Activated CD4-positive, CD25-positive, alpha-beta regulatory T cell treated with anti-CD3 and anti-CD28 coated beads, Interleukin-2, amount 50 U/mL, for 24 hours (primary cell): Measurements from ENCODE around the gene ERC1.
A peak's percentile ranks its signal among the peaks of the same experiment; 100 is the strongest.

ENCODE experiments used
- ATAC-seq, 2 donors: fragments of 150-1000 bp; cut with Tn5 transposase; one replicate each; pipeline ENCODE4 v1.10.0; 2021; ENCODE audit warnings: mild to moderate bottlenecking in 1 of 2, moderate library complexity in 1 of 2

Gene ERC1

DNA sequence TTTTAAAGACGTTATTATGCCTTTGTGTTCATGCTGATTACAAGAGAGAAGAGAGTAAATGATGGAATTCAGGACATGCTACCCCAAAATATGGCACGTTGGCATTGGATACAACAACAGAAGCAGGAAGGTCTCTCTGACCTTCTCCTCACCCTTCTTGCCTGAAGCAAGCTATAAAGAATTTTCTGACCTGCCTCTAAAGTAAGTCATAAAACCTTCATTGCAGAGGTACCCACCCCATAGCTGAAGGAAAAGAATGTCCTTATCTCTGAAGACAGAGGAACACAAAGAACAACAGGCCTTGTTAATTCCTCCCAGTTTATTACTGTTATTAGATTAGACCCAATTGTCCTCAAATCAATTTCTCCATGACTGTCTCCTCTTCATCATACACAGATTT lies 427.1 kb downstream of the ERC1 start:
- no peak for ATAC-seq

DNA sequence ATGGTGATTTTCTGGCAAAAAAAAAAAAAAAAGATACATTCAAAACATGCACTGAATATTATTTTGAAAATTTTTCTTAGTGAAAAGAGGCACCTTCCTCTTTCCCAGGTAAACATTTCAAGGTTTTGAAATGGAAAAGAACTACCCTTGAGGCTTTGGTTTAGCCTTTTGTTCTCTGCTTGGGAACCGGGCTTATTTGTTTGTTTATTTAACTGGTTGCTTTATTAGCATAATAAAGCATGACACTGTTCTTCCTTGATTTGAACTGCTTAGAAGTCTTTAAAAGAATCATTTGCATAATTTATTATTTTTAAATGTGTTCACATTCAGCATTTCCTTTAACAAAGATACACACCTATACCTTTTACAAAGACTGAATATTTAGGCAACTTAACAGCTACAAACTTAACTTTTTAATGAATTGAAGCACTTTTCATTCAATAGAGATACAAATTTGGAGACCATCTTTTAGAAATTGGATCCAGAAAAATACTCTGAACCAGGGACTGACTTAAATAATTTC lies 428.9 kb downstream of the ERC1 start:
- ATAC-seq, result no peak

DNA sequence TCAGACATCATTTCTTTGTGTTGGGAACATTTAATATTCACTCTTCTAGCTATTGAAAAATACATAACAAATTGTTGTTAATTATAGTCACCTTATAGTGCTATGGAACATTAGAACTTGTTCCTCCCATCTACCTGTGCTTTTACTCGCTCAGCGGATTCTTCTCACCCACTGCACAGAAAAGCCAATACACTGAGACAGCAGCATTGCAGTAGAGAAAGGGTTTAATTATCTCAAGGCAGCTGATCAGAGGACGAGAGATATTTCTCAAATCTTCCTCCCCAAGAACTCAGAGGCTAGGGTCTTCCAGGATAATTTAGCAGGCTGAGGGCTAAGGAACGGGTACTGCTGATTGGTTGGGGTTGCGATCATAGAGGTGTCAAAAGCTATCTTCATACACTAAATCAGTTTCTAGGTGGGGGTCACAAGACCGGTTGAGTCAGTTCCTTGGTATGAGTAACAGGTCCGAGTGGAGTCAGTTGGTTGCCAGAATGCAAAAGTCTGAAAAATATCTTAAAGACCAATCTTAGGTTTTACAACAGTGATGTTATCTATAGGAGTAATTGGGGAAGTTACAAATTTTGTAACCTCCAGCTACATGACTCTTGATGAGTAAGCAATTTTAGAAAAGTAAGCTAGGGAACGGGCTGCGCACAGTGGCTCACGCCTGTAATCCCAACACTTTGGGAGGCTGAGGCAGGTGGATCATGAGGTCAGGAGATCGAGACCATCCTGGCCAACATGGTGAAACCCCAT lies 430.2 kb downstream of the ERC1 start:
- ATAC-seq, result no peak

DNA sequence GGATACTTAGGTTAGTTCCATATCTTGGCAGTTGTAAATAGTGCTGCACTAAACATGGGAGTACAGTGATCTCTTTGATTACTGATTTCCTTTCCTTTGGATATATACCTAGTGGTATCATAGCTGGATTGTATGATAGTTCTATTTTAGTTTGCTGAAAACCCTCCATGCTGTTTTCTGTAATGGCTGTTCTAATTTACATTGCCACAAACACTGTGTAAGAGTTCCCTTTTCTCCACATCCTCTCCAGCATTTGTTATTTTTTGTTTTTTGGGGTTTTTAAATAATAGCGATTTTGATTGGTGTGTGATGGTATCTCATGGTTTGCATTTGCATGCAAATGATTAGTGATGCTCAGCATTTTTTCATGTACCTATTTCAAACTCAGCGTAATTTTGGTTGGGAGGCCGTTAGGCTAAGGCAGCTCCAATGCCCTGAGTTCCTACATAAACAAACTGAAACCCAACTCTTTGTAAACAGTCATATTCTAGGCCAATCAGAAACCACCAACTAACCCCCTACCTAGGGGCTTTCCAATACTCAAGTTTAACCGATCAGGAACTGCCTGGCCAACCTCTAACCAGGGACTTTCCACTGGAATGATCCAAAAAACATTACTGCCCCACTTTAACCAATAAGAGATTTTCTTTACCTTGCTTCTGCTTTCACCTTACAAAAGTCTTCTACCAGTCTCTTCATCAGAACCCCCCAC lies 431.7 kb downstream of the ERC1 start:
- peak; percentile 63 to 67 for ATAC-seq

DNA sequence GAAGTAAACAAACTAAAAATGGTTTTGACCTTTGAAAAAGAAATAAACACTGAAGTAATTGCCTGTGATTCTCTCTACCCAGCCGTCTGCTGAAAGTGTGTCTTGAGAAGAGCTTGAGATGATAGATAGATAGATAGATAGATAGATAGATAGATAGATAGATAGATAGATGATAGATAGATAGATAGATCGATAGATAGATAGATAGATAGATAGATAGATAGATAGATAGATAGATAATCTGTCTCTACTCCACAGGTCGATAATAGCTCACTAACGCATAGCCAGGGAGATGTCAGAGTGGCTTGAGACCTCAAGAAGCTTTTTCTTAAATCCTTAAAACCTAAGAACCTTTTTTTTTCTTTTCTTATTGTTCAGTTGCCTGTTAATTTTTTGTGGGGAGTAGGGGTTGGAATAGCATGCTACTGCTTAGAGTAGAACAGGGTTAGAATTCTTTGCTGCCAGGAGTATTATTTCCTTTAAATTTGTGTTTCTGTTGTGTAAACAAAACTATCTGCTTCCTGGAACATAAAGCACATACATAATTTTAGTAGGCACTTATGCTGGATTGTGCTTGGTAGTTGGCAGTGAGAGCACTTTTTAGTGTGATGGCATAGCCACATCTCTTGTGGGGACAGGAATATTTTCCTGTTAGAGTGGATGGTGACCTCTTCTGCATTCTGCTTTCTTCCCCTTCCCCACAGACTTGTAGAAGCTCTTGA lies 433.8 kb downstream of the ERC1 start:
- no peak for ATAC-seq

DNA sequence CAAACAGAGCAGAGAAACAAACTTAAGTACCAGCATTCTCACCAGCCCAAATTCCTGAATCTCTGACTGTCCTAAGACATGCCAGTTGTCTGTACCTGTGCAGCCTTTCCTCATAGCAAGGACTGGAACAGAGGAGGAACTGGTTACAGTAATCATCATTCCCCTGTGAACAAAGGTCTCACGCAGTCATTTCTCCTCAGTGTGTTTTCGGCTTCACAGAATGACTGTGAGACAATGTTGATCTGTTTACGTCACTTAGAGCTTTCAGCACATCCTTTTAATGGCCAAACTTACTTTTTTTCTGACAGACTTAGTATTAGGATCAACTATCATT lies 434.3 kb downstream of the ERC1 start:
- no peak for ATAC-seq

DNA sequence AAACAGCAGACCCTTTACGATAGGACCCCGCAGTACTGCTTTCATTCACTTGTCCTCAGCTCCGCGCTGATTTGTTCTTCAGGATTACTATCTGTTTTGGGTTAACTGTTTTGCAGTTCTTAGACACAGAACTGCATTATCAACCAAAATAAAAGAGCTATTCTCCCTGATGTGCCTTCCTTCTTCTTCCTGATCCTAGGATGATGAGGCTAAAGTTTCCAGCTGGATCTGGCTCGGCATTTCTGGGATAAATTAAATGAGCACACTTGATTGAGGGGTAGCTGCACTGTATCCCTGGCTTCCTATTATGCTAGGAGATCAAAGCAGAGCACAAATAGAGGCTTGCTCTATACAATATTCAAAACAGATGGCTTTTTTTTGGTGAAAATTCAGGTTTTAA lies 437.6 kb downstream of the ERC1 start:
- no peak for ATAC-seq

DNA sequence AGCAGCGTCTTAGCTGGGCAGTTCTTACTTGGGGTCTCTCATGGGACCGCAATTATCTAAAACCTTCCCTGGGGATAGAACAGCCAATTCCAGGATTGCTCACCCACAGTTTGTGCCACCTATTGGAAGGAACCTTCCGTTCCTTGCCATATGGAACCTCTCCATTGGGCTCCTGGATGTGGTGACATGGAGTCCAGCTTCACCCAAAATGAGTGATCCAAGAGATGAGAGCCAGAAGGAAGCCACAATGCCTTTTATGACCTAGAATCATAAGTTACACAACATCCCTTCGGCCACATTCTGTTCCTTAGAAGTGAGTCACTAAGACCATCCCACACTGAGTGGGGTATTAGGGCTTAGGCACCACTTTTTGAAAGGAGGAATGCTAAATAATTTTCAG lies 439.0 kb downstream of the ERC1 start:
- no peak for ATAC-seq

DNA sequence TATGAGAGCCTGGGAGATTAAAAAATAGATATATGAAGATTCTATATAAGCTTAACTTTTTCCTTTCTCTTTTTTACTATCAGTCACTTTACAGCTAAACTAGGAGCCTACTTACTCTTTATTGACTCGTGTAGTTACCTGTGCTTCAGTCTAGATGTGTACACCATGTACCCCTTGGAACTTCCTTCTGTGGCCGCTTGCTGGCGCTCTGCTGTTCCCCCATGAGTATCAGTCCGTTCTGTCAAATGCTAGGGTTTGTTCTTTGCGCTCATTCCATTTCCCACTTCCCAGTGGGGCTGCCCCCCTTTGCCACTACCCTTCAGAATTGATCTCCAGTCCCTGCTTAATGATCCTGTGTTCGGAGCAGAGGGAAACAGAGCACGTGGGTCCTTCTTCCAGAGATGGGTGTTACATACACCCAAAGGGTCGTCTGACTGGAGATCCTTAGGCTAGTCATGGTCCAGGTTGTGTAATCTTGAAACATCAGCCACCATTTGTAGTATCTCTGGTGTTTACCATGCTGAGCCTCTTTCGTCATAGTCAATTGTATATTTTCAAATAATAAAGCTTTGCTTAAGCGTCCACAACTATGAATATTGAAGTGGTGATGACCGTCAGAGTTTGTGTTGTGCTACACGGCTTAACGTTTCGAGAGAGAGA lies 443.4 kb downstream of the ERC1 start:
- no peak for ATAC-seq

DNA sequence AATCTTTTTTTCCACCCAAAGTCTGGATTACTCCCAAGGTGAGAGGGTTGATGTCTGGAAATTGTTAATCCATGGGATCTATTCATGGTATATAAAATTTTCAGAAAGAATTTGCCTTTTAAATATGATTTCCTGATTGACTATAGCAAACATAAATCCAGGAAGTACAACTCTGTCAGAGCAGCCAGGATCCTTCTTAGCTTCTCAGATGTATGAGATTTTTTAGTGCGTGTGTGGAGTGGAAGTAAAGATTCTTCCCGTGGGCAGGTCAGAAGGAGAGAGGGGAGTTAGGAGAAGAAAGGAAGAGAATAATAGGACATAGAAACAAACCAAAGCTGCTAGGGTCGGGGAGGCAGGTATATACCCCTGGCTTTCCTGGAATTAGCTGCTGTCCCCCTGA lies 444.0 kb downstream of the ERC1 start:
- ATAC-seq, result no peak

DNA sequence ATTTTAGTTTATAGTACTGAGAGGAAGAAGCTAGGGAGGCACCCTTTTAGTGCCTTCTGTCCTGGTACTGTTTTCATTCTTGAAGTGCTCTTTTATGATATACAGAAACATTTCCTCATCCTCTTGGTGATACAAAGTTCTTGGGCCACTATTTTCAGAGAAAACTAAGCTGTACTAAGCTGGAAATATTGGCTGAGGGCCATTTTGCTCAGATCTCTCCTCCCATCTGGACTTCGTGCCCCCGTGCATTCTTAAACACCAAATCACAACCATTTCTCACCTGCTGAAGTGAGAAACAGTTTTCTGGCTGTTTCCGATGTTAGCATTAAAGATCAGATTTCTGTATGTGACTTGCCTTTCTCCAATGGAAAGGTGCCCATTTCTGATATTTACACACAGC lies 444.4 kb downstream of the ERC1 start:
- ATAC-seq, result no peak

DNA sequence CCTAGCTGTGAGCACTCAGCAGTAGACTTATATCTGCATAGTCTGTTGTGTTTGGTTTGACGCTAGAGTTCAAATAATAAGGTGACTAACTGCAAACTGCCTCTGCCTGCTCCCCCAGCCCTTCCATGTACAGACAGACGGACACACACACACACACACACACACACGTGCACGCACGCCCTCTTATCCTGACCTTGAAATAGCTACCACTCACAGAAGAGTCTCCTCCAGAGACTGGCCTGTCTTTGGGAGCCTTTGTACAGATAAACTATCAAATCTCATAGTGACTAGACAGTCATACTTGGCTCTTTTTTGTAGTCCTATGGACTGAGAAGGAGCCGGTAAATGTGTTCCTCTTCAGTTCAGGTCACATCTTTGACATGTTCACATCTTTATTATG lies 445.0 kb downstream of the ERC1 start:
- no peak for ATAC-seq

DNA sequence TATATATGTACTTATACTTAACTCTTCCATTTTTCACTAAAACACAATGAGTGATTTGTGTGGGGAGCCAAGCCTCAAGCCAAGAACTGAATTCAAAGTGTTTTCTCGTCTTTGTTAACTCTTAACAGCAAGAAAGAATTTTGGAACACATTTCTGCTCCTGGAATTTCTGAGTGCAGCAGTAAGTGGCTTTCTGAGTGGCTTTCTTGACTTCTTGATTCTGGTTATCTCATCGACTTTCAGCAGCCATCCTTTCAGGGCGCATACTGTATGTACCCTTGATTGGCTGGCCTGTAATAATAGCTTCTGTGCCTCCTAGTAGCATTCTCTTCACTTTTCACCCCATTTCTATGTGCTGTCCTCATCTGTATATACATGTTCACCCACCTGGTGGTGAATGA lies 446.0 kb downstream of the ERC1 start:
- no peak for ATAC-seq

DNA sequence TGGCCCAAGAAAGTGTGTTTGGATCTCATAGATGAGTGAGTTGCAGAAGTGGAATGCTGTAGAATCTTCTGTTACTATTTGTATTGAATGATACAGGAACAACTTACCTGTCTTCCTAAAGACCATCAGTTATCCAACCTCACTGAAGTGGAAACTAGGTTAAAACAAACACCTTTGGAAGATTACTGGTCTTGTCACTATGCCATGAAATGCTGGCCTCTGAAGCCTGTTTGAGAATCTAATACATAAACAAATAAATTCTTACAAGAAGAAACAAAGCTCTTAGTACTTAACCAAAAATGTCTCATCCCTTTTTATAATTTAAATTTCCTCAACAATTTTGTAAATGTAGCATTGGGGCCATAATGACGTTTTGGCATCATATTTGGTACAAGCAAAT lies 448.2 kb downstream of the ERC1 start:
- no peak for ATAC-seq

DNA sequence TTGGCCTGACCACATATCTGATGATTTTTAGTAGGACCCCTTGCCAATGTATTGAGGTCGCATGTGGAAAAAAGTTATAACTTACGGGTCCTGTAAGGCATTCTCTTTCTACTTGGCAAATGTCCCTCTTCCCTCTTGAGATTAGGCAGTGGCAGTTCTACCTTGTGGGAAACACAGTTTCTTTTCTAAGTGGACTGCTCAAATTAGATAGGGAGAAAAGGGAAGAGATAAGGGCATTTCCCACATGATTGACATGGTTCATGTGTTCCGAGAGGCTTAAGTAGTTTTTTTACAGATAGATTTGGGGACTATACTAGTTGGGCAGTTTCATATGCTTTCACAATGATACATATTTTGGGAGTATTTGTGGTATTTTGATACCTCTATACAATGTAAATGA lies 448.7 kb downstream of the ERC1 start:
- ATAC-seq, result no peak

DNA sequence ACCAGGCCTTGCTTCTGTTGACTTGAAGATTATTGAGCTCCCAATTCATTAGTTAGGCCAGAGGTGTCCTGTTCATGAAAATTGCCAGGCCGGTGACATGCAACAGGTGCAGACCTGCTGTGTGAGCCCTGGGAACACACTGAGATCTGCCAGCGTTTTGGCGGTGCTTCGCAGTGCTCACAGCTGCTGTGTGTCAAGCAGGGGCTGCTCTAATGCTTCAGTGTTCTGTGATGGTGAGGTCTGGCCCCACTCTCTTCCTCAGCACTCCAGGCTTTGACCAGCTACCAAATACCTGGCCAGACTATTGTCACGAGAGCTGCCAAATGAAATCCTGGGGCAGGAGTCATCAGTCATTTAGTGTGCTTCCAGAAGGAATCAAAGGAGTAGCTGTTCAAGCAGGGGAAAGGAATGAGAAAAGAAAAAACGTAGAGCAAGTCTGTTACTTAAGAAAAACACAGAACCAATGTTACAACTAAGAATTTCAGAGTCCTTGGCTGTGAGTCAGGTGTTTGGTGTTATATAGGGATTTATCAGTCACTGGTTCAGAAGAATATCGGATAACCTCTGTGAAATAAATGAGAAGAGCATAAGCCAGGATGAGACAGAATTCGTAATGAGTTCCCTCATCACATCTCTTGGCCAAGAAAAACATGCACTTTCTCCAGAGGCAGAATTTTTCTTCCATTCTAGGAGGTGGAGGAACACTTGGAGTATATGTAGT lies 452.6 kb downstream of the ERC1 start:
- ATAC-seq, result no peak

DNA sequence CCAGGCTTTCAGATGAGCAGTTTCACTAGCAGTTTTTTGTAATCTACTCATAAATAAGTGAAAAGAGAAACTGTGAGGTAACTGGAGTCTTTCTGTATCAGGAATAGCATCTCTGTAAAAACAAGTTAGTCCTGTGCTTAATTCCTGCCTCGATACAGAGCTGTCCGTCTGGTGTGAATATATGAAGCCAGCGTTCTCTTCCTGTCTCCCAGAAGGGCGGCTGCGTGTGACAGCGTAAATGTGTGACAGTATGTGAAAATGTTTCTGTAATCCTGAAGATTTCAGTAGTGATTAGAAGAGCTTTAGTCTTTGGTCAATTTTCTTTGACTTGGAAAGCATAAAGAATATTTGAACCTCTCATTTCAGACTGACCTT lies 453.1 kb downstream of the ERC1 start:
- no peak for ATAC-seq

DNA sequence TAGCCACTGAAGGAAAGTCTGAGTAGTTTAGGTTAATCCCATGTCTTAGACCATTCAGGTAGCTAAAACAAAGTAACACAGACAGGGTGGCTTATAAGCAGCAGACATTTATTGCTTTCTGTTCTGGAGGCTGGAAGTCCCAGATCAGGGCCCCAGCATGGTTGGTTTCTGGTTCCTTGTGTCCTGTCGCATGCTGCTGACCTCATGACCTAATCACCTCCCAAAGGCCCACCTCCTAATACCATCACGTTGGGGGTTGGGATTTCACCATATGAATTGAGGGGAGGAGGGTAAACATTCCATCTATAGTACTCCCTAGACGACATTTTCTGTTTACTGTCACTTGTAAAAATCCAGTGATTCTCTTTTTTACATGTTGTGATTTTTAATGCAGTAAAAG lies 454.8 kb downstream of the ERC1 start:
- no peak for ATAC-seq

DNA sequence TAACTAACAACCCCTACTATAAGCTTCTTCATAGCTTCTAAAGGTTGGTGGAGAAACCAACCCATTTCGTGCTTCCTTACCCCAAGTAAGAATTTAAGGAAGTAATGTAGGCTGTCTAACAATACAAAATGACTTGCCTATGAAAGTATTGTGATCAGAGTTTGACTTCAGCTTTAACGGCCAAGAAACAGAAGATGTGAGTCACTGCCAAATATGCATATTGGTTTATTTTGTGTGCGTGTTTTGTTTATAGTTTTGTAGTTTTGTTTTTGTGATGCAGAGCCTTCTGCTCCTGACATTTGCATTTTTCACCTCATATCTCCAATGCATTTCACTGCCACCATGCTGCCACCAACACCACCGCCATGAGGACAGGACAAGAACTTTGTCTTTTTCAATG lies 457.3 kb downstream of the ERC1 start:
- ATAC-seq, result no peak

DNA sequence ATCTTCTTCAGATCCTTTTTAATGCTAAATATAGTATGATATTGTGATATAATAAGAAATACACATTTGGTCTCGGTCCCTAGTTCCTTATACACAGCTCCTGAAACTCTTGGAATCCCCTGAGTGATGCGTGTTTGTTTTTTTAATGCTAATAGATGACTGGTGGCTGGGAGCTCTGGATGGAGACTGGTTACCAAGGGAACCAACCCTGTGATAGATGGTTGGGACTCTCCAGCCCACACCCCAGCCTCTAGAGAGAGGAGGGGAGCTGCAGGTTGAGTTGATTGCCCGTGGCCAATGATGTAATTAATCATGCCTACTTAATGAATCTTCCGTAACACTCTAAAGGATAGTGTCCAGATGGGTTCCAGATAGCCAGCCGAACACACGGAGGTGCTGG lies 462.8 kb downstream of the ERC1 start:
- ATAC-seq, result no peak

DNA sequence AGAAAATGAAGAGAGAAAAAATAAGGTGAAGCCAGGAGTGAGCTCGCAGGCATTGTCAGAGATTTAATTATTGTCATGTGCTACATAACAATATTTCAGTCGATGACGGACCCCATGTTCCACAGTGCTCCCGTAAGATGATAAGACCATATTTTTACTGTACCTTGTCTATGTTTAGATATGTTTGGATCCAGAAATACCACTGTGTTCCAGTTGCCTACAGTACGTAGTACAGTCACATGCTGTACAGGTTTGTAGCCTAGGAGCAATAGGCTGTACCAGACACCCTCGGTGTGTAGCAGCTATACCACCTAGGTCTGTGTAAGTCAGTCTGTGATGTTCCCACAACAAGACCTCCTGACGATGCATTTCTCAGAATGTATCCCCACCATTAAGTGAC lies 465.9 kb downstream of the ERC1 start:
- ATAC-seq, result no peak

DNA sequence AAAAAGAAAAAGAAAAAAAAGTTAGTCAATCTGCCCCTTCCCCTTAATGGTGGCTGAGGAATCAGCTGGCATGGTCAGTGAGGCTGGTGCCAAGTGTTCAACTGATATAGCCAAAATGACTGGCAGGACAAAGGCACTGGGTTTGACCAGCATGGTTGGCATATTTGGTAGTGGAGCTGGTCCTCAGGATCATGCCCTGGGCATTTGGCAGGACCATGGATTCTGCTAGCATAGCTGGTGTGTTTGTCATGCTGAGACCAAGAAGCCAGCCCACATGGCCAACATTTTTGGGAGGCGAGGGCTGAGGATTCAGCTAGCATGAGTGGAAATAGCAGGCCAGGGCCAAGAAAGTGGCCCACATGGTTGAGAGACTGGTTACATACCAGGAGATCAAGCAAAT lies 466.9 kb downstream of the ERC1 start:
- ATAC-seq, result no peak

DNA sequence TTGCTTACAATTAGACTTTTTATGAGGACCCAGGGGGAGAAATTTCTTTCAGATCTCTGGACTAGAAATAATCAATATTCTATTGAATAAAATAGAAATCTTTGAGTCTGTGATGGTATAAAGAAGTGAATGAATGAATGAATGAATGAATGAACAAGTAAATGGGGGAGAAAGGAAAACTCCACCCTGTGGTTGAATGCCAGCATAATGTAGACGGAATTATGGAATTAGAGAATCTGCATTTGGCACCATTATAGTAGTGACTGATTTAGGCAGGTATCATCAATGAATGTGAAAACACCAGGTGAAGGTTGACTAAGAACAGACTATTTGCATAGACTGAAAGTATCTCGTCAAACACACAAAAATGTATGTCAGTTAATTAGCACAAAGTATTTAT lies 468.3 kb downstream of the ERC1 start:
- no peak for ATAC-seq
